GM06990 (cell line): ENCODE results near the gene COMMD10.

Source experiments
- DNase-seq: peaks from one replicate; pipeline ENCODE4 v3.0.0-alpha.2; 2011; ENCODE audit not compliant: insufficient read length; ENCODE audit errors: extremely low read depth
- H3K27me3 ChIP-seq: replicated peaks from 2 replicates; pipeline ENCODE4 v1.6.0; 2011; ENCODE audit warnings: low read length; ENCODE audit not compliant: control insufficient read depth, insufficient read depth
- H3K36me3 ChIP-seq: 2 replicates; pipeline ENCODE4 v1.5.1; 2011; ENCODE audit warnings: low read length; ENCODE audit not compliant: control insufficient read depth, insufficient read depth
- H3K4me3 ChIP-seq: replicated peaks from 2 replicates; pipeline ENCODE4 v1.5.1; 2011; ENCODE audit warnings: low read depth, mild to moderate bottlenecking, control low read depth, low read length
- TF ChIP-seq, protein P1 (sequence below): IDR thresholded peaks from 2 replicates; pipeline ENCODE4 v1.5.1; 2011; ENCODE audit warnings: low read length, control low read depth, mild to moderate bottlenecking, inconsistent platforms; ENCODE audit not compliant: insufficient read depth, poor library complexity, severe bottlenecking

COMMD10 gene

DNA sequence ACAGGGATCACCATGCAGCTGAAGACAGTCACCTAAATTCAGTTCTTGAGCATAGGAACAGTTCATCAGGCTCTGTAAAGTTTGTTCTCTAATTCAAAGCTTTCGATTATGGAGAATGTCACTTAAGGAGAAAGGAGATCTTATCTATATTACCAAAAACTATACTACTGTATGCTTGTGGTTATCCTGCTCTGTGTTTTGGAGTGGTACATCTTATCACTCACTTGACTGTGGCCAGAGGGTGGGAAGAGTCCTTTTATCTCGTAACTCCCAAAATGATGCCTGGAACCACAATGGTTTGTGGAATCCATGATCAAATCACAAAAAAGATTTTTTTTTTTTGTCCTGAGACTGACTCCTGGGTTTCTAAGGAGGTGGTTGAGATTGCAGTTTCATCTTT is 230.7 kb downstream of the COMMD10 start:
- TF ChIP-seq, protein P1, sequence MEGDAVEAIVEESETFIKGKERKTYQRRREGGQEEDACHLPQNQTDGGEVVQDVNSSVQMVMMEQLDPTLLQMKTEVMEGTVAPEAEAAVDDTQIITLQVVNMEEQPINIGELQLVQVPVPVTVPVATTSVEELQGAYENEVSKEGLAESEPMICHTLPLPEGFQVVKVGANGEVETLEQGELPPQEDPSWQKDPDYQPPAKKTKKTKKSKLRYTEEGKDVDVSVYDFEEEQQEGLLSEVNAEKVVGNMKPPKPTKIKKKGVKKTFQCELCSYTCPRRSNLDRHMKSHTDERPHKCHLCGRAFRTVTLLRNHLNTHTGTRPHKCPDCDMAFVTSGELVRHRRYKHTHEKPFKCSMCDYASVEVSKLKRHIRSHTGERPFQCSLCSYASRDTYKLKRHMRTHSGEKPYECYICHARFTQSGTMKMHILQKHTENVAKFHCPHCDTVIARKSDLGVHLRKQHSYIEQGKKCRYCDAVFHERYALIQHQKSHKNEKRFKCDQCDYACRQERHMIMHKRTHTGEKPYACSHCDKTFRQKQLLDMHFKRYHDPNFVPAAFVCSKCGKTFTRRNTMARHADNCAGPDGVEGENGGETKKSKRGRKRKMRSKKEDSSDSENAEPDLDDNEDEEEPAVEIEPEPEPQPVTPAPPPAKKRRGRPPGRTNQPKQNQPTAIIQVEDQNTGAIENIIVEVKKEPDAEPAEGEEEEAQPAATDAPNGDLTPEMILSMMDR, result no peak
- H3K36me3 ChIP-seq, result peaks cover 2% of the 10 kb centered on the region; the same call in 1 of the 2 replicates
- H3K27me3 ChIP-seq, result no peaks in the 10 kb centered on the region
- H3K4me3 ChIP-seq, result no peak overlapping the region
- no peak for DNase-seq

DNA sequence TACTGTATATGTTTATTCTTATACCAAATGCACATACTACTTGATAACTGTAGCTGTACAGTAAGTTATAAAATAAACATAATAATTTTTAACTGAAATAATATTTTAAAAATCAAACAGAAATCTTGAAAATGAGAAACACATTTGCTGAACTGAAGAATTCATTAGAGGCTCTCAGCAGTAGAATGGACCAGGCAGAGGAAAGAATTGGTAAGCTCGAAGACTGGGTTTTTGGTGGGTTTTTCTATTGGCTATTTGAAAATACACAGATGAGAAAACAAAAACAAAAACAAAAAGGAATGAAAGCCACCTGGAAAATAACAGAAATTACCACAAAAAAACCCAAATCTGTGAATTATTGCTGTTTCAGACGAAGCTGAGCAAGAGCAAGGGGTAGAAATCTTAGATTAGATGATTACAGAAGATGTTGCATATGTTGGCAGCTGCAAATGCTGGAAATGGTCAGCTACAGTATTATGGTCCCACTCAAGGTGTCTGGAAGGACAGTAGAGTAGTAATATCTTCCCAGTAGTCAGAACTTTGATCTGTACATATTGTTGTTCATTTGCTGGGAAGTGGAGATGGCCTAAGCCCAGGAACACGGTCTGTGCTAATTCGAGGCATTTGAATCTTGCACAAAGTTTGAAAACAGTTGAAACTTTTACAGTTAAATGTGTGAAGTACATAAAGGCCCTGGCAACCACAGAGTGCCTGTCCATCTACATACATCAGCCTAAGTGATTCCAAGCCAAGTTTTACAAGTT is 233.4 kb downstream of the COMMD10 start:
- TF ChIP-seq, protein P1, result no peak
- Histone ChIP-seq H3K27me3 (no peaks in the 10 kb centered on the region), H3K4me3 (no peak overlapping the region), H3K36me3 (peaks cover 2% of the 10 kb centered on the region; the same call in 1 of the 2 replicates)
- no peak for DNase-seq

DNA sequence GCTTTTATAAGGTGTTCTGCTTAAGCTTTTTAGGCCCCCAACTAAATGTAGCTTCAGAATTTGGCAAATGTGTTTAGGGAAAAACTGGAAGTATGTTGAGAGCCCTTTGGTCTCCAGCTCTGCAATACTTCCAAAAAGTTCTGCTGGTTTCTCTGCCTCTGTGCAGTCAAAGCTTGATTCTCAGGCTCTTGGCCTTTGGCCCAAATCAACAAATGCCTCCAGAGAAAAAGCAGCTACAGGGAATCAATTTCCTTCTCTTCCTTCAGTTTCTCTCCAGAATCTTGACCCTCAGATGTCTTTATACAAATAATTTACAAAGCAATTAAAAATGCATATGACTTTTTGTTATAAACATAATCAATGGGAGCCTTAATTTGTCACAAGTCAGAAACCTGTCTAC is 235.7 kb downstream of the COMMD10 start:
- H3K4me3 ChIP-seq, result no peak overlapping the region
- H3K36me3 ChIP-seq, result peaks cover 2% of the 10 kb centered on the region; the same call in 1 of the 2 replicates
- TF ChIP-seq, protein P1, result no peak
- DNase-seq, result no peak
- H3K27me3 ChIP-seq, result no peaks in the 10 kb centered on the region

DNA sequence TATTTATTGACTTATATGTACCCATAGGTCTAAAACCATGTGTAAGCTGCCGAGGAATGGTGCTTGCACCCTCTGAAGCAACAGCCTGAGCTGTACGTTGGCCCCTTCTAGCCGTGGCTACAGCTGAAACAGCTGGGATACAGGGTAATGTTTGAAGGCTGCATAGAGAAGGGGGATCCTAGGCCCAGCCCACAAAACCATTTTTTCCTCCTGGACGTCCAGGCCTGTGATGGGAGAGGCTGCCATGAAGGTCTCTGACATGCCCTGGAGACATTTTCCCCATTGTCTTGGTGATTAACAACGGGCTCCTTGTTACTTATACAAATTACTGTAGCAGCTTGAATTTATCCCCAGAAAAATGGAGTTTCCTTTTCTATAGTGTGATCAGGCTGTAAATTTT is 244.7 kb downstream of the COMMD10 start:
- TF ChIP-seq, protein P1, result no peak
- H3K36me3 ChIP-seq, result no peaks in the 10 kb centered on the region
- H3K27me3 ChIP-seq, result no peaks in the 10 kb centered on the region
- no peak overlapping the region for H3K4me3 ChIP-seq
- DNase-seq, result no peak

DNA sequence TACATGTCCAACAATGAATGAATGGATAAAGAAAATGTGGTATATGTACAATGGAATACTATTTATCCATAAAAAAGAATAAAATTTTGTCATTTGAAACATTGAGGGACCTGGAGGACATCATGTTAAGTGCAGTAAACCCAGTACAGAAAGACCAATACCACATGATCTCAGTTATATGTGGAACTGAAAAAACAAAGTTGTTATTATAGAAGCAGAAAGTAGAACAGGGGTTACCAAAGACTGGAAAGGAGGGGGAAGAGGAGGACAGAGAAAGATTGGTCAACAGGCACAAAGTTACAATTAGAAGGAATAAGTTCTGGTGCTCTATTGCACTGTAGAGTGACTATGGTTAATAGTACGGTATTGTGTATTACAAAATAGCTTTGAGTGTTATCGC is 256.0 kb downstream of the COMMD10 start:
- TF ChIP-seq, protein P1, result no peak

More for the DNA sequence above, 256.0 kb downstream of the COMMD10 start:
- DNase-seq, result no peak
- Histone ChIP-seq H3K4me3 (no peak overlapping the region), H3K27me3 (no peaks in the 10 kb centered on the region), H3K36me3 (no peaks in the 10 kb centered on the region)
